Lung (tissue), 12 donors: ENCODE results near the gene ADIPOR2. TPM values are rescaled to one million over a fixed set of nuclear protein-coding genes. Genes with fewer than 3 reads are reported as not detected.
A peak's percentile ranks its signal among the peaks of the same experiment; 100 is the strongest.

Experiments used
- ATAC-seq: fragments of 200-7000 bp; cut with Tn5 transposase; one replicate; pipeline ENCODE4 v1.9.1; 2020; ENCODE audit warnings: moderate number of reproducible peaks; ENCODE audit not compliant: insufficient read depth, low FRiP score
- DNase-seq, 3 donors: peaks; one replicate each; pipeline ENCODE4 v3.0.0-alpha.2; 2013 to 2017
- H3K27ac ChIP-seq, 2 donors: one replicate each; pipeline ENCODE4 v1.5.1; 2013; ENCODE audit warnings: mild to moderate bottlenecking in 2 of 2, moderate library complexity in 2 of 2, control low read depth in 1 of 2, inconsistent platforms in 1 of 2, low read depth in 1 of 2, low read length in 1 of 2
- H3K27me3 ChIP-seq, 3 donors: one replicate each; pipeline ENCODE4 v1.5.1; 2013; ENCODE audit warnings: low read length in 2 of 3; ENCODE audit not compliant: control insufficient read depth in 3 of 3, insufficient read depth in 3 of 3
- H3K36me3 ChIP-seq, 4 donors: one replicate each; pipeline ENCODE4 v1.5.1; 2013; ENCODE audit warnings: low read length in 4 of 4, mild to moderate bottlenecking in 1 of 4, moderate library complexity in 1 of 4; ENCODE audit not compliant: control insufficient read depth in 4 of 4, insufficient read depth in 4 of 4
- H3K4me1 ChIP-seq, 5 donors: one replicate each; pipeline ENCODE4 v1.5.1; 2013; ENCODE audit warnings: low read length in 5 of 5, mild to moderate bottlenecking in 2 of 5, moderate library complexity in 1 of 5; ENCODE audit not compliant: control insufficient read depth in 5 of 5, insufficient read depth in 5 of 5
- H3K4me3 ChIP-seq: one replicate; pipeline ENCODE4 v1.5.1; 2013; ENCODE audit warnings: mild to moderate bottlenecking, control low read depth, moderate library complexity
- H3K9ac ChIP-seq, 2 donors: one replicate each; pipeline ENCODE4 v1.5.1; 2013; ENCODE audit warnings: low read length in 2 of 2, control low read depth in 1 of 2; ENCODE audit not compliant: insufficient read depth in 1 of 2
- H3K9me3 ChIP-seq, 4 donors: one replicate each; pipeline ENCODE4 v1.5.1; 2013; ENCODE audit warnings: low read length in 3 of 4, mild to moderate bottlenecking in 1 of 4, moderate library complexity in 1 of 4; ENCODE audit not compliant: control insufficient read depth in 4 of 4, insufficient read depth in 3 of 4
- WGBS, 2 donors: extraction: QIAGEN DNeasy Blood & Tissue Kit; methylation state at CpG; one replicate each; pipeline ENCODE4 v1.1.7; 2013; 5-methylcytosine and 5-hydroxymethylcytosine counted together
- polyA plus RNA-seq, 2 donors: library from polyadenylated mRNA; stranded (reverse); fragments of 200-250 nt; gene quantifications; one replicate each; pipeline ENCODE4 v1.2.1, GENCODE V29; 2013
- total RNA-seq, 2 donors: library from RNA; depleted of rRNA in 1 of 2; stranded (reverse); fragments of >200 nt in 1 of 2; gene quantifications; one replicate each; pipeline ENCODE4 v1.2.1, GENCODE V29; 2014 to 2021
- TF ChIP-seq, protein P1 (sequence below): IDR thresholded peaks from 2 replicates; pipeline ENCODE4 v1.5.1; 2012; ENCODE audit warnings: mild to moderate bottlenecking; ENCODE audit errors: control extremely low read depth, extremely low read depth
- donor health status: control.
- donor health status: control.
- donor health status: Bipolar disorder and iron deficiency.
- donor health status: healthy.
- donor health status: DM: yes; HTN: yes; CAD: no.

The ADIPOR2 gene
- total and polyA plus RNA-seq, 4 donors: 31.9 to 61.1 (median 53.6) TPM

DNA sequence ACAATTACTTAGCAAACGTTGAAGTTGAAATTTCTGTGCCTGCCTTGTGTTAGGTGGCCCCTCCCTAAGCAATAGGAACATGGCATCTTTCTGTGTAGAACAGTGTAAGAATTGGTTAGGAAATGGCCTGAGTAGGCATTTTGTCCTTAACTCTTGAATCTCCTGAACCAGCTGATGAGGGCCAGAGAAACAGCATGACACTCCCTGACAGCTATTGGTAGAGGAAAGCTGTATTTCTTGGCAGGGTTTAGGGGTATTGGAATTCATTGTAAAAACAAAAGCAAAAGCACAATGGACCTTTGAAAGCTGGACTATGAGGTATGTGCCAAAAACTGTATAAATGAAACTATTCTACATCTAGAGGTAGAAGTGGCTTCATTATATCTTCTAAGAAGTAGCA lies 88.9 kb downstream of the ADIPOR2 start:
- H3K4me1 ChIP-seq: peaks cover 0 to 31% (median 21%) of the 10 kb centered on the region in 5 donors
- no peak overlapping the region for H3K9ac ChIP-seq
- peaks cover 6 to 19% (median 9%) of the 10 kb centered on the region in 4 donors for H3K36me3 ChIP-seq
- TF ChIP-seq, protein P1, sequence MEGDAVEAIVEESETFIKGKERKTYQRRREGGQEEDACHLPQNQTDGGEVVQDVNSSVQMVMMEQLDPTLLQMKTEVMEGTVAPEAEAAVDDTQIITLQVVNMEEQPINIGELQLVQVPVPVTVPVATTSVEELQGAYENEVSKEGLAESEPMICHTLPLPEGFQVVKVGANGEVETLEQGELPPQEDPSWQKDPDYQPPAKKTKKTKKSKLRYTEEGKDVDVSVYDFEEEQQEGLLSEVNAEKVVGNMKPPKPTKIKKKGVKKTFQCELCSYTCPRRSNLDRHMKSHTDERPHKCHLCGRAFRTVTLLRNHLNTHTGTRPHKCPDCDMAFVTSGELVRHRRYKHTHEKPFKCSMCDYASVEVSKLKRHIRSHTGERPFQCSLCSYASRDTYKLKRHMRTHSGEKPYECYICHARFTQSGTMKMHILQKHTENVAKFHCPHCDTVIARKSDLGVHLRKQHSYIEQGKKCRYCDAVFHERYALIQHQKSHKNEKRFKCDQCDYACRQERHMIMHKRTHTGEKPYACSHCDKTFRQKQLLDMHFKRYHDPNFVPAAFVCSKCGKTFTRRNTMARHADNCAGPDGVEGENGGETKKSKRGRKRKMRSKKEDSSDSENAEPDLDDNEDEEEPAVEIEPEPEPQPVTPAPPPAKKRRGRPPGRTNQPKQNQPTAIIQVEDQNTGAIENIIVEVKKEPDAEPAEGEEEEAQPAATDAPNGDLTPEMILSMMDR: no peak
- no peaks in the 10 kb centered on the region for H3K9me3 ChIP-seq
- WGBS, 2 donors: 62 to 64% methylated on average over 1 of the region's 1 CpG
- no peak overlapping the region for H3K4me3 ChIP-seq
- ATAC-seq (no peak), DNase-seq (peak; percentile 40 to 88 (median 83))
- no peaks in the 10 kb centered on the region for H3K27me3 ChIP-seq
- H3K27ac ChIP-seq: no peak overlapping the region

- 31 to 79% methylated on average over 2 of the region's 2 CpGs for WGBS, 2 donors
These were observed 90.9 kb downstream of the ADIPOR2 start for GRCh38 chr12:1781772-1782171.

GRCh38 chr12:1782215-1782614 lies 91.3 kb downstream of the ADIPOR2 start:
- ATAC-seq: no peak
- no peak overlapping the region for H3K27ac ChIP-seq
- WGBS, 2 donors: 56 to 71% methylated on average over 2 of the region's 2 CpGs

More at GRCh38 chr12:1781772-1782171, 90.9 kb downstream of the ADIPOR2 start:
- Histone ChIP-seq H3K4me3 (no peak overlapping the region), H3K4me1 (peaks cover 0 to 31% (median 16%) of the 10 kb centered on the region in 5 donors), H3K9ac (no peak overlapping the region), H3K27me3 (no peaks in the 10 kb centered on the region), H3K36me3 (peaks cover 12 to 29% (median 18%) of the 10 kb centered on the region in 4 donors), H3K27ac (no peak overlapping the region), H3K9me3 (no peaks in the 10 kb centered on the region)
- TF ChIP-seq, protein P1: no peak
- peak in 2 of 3 donors; percentile 66 for DNase-seq
- ATAC-seq: no peak

More at GRCh38 chr12:1782215-1782614, 91.3 kb downstream of the ADIPOR2 start:
- peaks cover 12 to 29% (median 19%) of the 10 kb centered on the region in 4 donors for H3K36me3 ChIP-seq
- DNase-seq: no peak
- H3K4me3 ChIP-seq: no peak overlapping the region
- TF ChIP-seq, protein P1: no peak
- H3K9me3 ChIP-seq: no peaks in the 10 kb centered on the region
- H3K4me1 ChIP-seq: peaks cover 0 to 31% (median 14%) of the 10 kb centered on the region in 5 donors
- H3K9ac ChIP-seq: no peak overlapping the region
- H3K27me3 ChIP-seq: no peaks in the 10 kb centered on the region
